Activated CD8-positive, alpha-beta memory T cell treated with anti-CD3 and anti-CD28 coated beads, Interleukin-2, amount 50 U/mL, for 24 hours (primary cell): Measurements from ENCODE around the gene MRC1.
"Not testable (repeated sequence)": the region's sequence is repeated elsewhere in the genome, so short reads cannot be mapped to it uniquely, and the experiment has no call there.

Experiments
- DNase-seq: peaks from one replicate; pipeline ENCODE4 v3.0.0-alpha.2; 2020; ENCODE audit errors: extremely low read depth

Gene MRC1

GRCh38 chr10:17905491-17905890 is 96.3 kb downstream of the MRC1 start:
- DNase-seq = no peak

GRCh38 chr10:17906002-17906401 is 96.9 kb downstream of the MRC1 start:
- no peak for DNase-seq

GRCh38 chr10:17907641-17908040 is 98.5 kb downstream of the MRC1 start:
- DNase-seq = no peak

- no peak for DNase-seq
Observed at GRCh38 chr10:17910125-17910789, 101.1 kb downstream of the MRC1 start.

GRCh38 chr10:17912754-17913153 is 103.6 kb downstream of the MRC1 start:
- DNase-seq = no peak

GRCh38 chr10:17913604-17914003 is 104.5 kb downstream of the MRC1 start:
- no peak for DNase-seq

GRCh38 chr10:17914169-17915045 is 105.3 kb downstream of the MRC1 start:
- DNase-seq = no peak

GRCh38 chr10:17915181-17915580 is 106.0 kb downstream of the MRC1 start:
- no peak for DNase-seq

- no peak for DNase-seq
Observed at GRCh38 chr10:17918187-17918903, 109.2 kb downstream of the MRC1 start.

- DNase-seq = no peak
Observed at GRCh38 chr10:17921378-17921777, 112.2 kb downstream of the MRC1 start.

GRCh38 chr10:17923728-17924127 is 114.6 kb downstream of the MRC1 start:
- no peak for DNase-seq

GRCh38 chr10:17943033-17943745 is 134.0 kb downstream of the MRC1 start:
- no peak for DNase-seq

GRCh38 chr10:17950269-17950668 is 141.1 kb downstream of the MRC1 start:
- DNase-seq = not testable (repeated sequence)

- DNase-seq = no peak
Observed at GRCh38 chr10:17950726-17951125, 141.6 kb downstream of the MRC1 start.

- DNase-seq = no peak
Observed at GRCh38 chr10:17951868-17952371, 142.8 kb downstream of the MRC1 start, which contains the start of gene SLC39A12. SLC39A12 (plus strand) TSS chr10:17951918; CDS start chr10:17953277, 1,359 bp downstream.

- DNase-seq = not testable (repeated sequence)
Observed at GRCh38 chr10:17954372-17954771, 145.2 kb downstream of the MRC1 start.

- DNase-seq = no peak
Observed at GRCh38 chr10:17954861-17955260, 145.7 kb downstream of the MRC1 start.

GRCh38 chr10:17958049-17958448 is 148.9 kb downstream of the MRC1 start:
- DNase-seq = no peak

GRCh38 chr10:17959870-17960269 is 150.7 kb downstream of the MRC1 start:
- no peak for DNase-seq
